Nucleus accumbens (tissue), 56 donors: ENCODE measurements around the gene ARMS2.

Experiments
- DNase-seq, 56 donors: peaks; one replicate each; lab custom pipeline; 2025; lab: John Stamatoyannopoulos, UW

The ARMS2 gene

DNA sequence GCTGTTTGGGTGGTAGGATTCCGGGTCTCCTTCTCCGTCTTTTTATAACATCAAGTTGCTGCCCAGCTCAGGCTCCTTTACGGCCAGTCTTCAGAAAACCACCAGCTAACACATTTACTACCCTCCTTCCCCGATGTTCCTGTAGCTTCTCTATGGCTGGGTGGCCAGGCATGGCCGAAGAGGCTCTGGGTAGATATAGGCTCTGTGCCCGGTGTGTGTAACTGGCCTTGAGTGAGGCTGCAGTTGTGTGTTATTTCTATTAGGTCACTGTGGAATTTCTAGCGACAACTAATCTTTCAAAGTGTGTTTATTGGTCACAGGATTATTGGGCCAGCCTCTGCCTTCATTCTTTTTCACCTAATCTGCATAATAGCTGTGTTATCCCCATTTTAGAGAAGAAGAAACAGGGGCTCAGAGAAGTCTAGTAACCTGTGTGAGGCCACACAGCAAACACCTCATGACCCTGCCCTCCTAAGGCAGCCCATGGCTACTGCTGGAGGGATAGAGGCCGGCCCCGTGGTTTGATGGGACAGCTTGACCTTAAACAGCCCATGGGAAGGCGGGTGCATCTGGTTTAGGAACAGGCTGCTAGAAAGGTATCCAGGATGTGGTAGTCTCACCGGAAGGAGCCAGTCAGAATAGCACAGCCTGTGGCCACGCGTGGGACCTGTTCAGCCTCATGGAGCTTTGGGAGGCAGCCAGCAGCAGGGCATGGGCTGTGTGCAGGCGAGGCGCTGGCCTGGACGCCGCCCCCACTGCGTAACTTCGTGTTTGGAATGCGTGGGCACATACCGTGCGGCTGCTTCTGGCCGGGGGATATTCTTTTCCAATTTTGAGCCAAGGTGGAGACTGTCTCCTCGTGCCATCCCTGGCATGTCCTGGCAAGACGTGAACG, 36.6 kb downstream of the ARMS2 start:
- peak in 7 of 56 donors; percentile 21 to 51 (median 37) for DNase-seq

DNA sequence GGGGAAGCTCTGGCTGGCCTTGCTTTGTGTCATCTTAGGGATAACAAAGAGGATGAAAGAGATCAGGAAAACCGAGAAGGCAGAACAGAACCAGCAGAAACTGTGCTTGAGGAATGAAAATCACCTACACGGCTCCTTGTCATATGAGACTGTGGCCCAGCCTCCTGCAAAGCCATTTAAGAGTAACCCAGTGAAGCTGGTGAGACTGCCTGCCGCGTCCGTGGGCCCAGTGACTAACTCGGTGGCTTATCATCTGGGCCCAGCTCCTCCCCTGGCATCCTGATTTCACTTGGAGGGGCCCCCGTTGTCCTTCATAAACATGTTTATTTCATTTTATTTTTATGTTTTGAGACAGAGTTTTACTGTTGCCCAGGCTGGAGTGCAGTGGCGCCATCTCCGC, 37.6 kb downstream of the ARMS2 start:
- no peak for DNase-seq

DNA sequence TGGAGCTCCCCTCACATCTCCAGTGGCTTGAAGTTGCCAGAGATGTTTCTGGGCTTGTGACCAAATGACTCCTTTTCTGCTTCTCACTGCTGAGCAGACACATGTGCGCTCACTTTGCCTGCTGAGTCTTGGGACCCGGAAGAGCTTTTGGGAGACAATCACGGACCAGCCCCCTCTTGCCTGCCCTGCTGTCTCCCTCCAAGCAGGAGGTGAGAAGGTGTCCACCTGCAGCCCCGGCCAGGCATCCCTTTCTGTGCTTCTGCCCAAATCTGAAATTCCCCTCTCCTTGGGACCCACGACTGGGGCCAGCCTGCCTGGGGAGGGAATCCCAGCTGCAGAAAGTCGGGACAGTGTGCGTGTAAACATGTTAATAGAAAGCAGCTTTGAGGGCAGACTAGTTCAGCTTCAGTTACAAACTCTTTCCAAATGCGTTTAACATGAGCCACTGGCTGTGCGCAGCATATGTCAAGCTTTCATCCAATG, 38.6 kb downstream of the ARMS2 start:
- no peak for DNase-seq

DNA sequence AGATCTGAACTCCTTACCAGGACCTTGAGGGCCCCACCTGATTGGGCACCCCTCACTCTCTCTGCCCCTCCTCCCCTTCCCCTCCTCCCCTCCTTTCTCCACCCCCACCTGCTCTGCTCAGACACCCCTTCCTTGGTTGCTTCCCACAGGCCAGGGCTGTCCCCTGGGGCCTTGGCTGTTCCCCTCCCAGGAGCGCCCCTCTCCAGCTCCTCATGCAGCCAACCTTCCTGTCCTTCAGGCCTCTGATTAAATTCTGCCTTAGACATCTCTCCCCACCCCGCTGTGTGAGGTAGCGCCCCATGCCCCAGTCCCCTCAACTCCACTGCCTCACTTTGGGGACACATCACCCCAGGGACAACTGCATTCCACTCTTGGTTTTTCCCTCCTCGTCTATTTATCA, 39.3 kb downstream of the ARMS2 start:
- no peak for DNase-seq

- no peak for DNase-seq
Measured at GRCh38 chr10:122494173-122494820, 39.8 kb downstream of the ARMS2 start.

- peak in 5 of 56 donors; percentile 29 to 78 (median 34) for DNase-seq
Measured at GRCh38 chr10:122494833-122495232, 40.4 kb downstream of the ARMS2 start.

GRCh38 chr10:122495406-122496340, 41.2 kb downstream of the ARMS2 start:
- DNase-seq: peak in 1 of 56 donors; percentile 17

- no peak for DNase-seq
Measured at GRCh38 chr10:122497241-122497640, 42.8 kb downstream of the ARMS2 start.

DNA sequence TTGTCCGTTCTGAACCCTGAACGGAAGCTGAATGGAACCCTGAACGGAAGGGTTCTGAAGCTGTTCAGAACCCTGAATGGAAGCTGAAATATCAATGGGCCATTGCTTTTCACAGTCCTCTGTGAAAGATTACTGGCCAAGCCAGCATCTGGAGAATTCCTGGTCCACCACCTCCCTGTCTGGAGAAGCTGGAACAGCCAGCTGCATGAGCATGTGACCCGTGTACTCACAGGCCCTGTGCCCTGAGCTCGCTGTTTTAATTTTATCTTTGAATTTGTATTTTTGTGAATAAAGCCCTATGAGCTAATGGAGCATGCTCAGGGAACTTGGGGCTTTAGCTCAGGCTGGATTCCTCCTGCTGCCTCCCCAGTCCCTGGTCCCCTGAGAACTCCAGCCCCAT, 44.1 kb downstream of the ARMS2 start:
- peak in 15 of 56 donors; percentile 21 to 61 (median 35) for DNase-seq

- no peak for DNase-seq
Measured at GRCh38 chr10:122499012-122499411, 44.6 kb downstream of the ARMS2 start.

GRCh38 chr10:122499491-122499941, 45.1 kb downstream of the ARMS2 start:
- peak in 12 of 56 donors; percentile 21 to 49 (median 35) for DNase-seq

- DNase-seq: no peak
Measured at GRCh38 chr10:122500194-122500593, 45.7 kb downstream of the ARMS2 start.

- DNase-seq: no peak
Measured at GRCh38 chr10:122500726-122501125, 46.3 kb downstream of the ARMS2 start.

GRCh38 chr10:122503012-122503411, 48.6 kb downstream of the ARMS2 start:
- DNase-seq: no peak

- DNase-seq: peak in 1 of 56 donors; percentile 38
Measured at GRCh38 chr10:122503886-122504609, 49.6 kb downstream of the ARMS2 start.

DNA sequence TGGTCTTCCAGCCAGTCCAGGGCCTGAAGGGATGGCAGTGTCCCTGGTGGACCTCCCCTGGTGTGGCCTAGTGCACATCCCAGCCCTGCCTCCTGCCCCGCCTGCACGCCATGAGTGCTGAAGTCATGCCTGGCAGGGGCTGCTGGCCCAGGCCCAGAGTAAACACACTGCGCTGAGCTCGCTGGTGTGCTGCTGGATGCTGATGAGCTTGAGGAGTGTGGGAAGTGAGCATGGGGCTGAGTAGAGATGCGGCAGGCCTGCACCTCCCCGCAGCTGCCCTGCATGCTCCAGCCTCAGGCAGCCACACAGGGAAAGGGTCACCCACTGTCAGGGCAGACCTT, 50.1 kb downstream of the ARMS2 start:
- DNase-seq: peak; percentile 29 to 96 (median 88)

GRCh38 chr10:122505011-122505410, 50.6 kb downstream of the ARMS2 start:
- DNase-seq: no peak

DNA sequence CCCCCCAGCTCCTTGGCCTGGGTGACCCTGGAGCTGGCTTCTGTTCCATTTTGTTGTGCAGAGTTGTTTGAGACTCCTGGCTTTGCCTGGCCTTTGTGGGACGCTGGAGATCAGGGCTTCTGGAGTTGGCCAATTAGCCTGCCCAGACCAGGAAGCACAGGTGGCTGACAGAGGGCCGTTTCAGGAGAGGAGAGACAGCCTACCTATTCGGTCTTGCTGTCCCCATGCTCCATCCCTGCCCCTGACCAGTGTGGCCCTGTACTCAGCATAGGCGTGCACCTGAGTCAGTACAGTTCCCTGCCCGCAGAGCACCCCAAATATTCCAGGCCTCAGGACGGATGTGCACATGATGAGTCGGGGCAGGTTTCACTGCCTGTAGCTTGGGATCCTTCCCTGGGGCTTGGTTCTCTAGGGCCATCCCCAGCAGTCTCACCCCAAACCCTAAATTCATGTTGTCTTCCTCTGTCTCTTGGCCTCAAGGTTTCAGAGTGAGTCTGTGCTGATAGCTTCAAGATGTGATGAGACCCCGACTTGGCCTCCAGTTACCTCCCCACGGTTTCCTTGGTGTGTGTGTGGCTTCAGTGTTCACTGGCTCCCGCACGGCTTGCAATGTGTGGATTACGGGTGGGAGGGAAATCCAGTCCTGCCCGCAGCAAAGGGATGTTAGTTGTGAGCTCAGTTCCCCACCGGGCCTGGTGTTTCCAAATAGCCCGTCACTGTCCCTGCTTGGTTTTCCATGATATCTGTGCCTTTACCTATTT, 51.6 kb downstream of the ARMS2 start:
- no peak for DNase-seq
